Measurements from ENCODE around the gene SIGLEC6. TPM values are rescaled to one million over a fixed set of nuclear protein-coding genes. Genes with fewer than 3 reads are reported as not detected.

SIGLEC6 gene
- total RNA-seq, 4 donors from 2014 or later: 0.47 to 3.4 TPM; not detected in 2

GRCh38 chr19:51513968-51514367, 17.5 kb downstream of the SIGLEC6 start:
- TF ChIP-seq POLR2A (IDR thresholded peaks at IDR 0.05): no peak
- TF ChIP-seq, protein P1, sequence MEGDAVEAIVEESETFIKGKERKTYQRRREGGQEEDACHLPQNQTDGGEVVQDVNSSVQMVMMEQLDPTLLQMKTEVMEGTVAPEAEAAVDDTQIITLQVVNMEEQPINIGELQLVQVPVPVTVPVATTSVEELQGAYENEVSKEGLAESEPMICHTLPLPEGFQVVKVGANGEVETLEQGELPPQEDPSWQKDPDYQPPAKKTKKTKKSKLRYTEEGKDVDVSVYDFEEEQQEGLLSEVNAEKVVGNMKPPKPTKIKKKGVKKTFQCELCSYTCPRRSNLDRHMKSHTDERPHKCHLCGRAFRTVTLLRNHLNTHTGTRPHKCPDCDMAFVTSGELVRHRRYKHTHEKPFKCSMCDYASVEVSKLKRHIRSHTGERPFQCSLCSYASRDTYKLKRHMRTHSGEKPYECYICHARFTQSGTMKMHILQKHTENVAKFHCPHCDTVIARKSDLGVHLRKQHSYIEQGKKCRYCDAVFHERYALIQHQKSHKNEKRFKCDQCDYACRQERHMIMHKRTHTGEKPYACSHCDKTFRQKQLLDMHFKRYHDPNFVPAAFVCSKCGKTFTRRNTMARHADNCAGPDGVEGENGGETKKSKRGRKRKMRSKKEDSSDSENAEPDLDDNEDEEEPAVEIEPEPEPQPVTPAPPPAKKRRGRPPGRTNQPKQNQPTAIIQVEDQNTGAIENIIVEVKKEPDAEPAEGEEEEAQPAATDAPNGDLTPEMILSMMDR (IDR thresholded peaks at IDR 0.05): no peak

DNA sequence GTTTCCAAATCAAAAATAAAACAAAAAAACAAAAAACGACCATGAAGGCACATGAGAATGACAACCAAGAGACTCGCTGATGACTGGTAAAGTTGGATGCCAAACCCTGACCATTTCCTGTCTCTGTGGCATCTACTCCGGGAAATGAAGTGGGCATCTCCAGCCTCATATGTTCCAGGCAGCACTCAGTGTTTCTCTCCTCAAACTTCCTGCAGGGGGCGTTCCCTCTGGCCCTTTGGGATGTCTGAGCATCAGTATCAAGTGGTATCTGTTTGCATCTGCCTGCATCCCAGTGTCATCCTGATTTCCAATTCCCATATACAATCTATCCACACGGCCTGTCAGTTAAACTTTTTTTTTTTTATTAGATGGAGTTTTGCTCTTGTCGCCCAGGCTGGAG, 20.1 kb downstream of the SIGLEC6 start:
- WGBS, 2 donors: 14 to 15% methylated on average over 6 of the region's 6 CpGs
- intact Hi-C loops (cut with DNase I; ENCODE audit: low total_unique reads): no loop called here
- no peak for TF ChIP-seq POLR2A (IDR thresholded peaks at IDR 0.05)
- TF ChIP-seq, protein P1 (IDR thresholded peaks at IDR 0.05): no peak
- no peak overlapping the region for H3K4me3 ChIP-seq (ENCODE audit: low read depth, poor library complexity, severe bottlenecking)
- no peak for DNase-seq (ENCODE audit: low spot score in 2 of 2)

More at GRCh38 chr19:51513968-51514367, 17.5 kb downstream of the SIGLEC6 start:
- intact Hi-C loops (cut with DNase I; ENCODE audit: low total_unique reads): no loop called here
- DNase-seq (ENCODE audit: low spot score in 2 of 2): no peak
- no peak overlapping the region for H3K4me3 ChIP-seq (ENCODE audit: low read depth, poor library complexity, severe bottlenecking)
- WGBS, 2 donors: 30 to 33% methylated on average over 2 of the region's 2 CpGs

- no peak for TF ChIP-seq POLR2A (IDR thresholded peaks at IDR 0.05)
- TF ChIP-seq, protein P1 (IDR thresholded peaks at IDR 0.05): no peak
- DNase-seq (ENCODE audit: low spot score in 2 of 2): no peak
- H3K4me3 ChIP-seq (ENCODE audit: low read depth, poor library complexity, severe bottlenecking): no peak overlapping the region
- intact Hi-C loops (cut with DNase I; ENCODE audit: low total_unique reads): no loop called here
- WGBS, 2 donors: 49 to 50% methylated on average over 7 of the region's 7 CpGs
Measured at GRCh38 chr19:51509823-51510660, 21.4 kb downstream of the SIGLEC6 start.

DNA sequence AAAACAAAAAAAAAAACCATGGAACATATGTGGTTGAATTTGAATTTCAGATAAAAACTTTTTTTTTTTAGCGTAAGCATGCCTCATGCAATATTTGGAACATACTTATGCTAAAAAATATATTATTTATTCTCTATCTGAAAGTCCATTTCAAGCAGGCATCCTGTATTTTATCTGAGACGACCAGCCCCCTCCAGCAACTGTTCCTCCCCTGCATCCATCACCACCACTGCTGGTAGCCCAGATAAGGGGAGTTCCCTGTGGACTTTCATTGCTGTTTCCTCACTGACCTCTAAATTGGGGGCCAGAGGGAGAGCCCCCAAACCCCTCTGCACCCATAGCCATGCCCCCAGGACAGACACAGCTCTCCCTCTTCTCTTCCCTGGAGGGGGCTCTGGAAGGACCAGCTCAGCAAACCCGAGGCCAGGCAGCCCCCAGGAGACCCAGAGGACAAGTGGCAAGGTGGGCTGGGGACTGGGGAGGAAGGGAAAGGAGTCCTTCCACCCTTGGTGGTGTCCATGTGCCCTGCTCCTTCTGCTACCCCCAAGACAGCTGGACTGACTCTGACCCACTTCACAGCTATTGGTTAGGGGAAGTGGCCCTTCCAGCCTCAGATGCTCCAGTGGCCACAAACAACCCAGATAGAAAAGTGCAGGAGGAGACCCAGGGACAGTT, 23.3 kb downstream of the SIGLEC6 start:
- 54 to 55% methylated on average over 3 of the region's 3 CpGs for WGBS, 2 donors
- intact Hi-C loops (cut with DNase I; ENCODE audit: low total_unique reads): no loop called here
- TF ChIP-seq POLR2A (IDR thresholded peaks at IDR 0.05): no peak
- TF ChIP-seq, protein P1 (IDR thresholded peaks at IDR 0.05): no peak
- DNase-seq (ENCODE audit: low spot score in 2 of 2): no peak
- no peak overlapping the region for H3K4me3 ChIP-seq (ENCODE audit: low read depth, poor library complexity, severe bottlenecking)

- intact Hi-C loops (cut with DNase I; ENCODE audit: low total_unique reads): no loop called here
- no peak overlapping the region for H3K4me3 ChIP-seq (ENCODE audit: low read depth, poor library complexity, severe bottlenecking)
- DNase-seq (ENCODE audit: low spot score in 2 of 2): no peak
- 57 to 66% methylated on average over 6 of the region's 6 CpGs for WGBS, 2 donors
- TF ChIP-seq, protein P1 (IDR thresholded peaks at IDR 0.05): no peak
- no peak for TF ChIP-seq POLR2A (IDR thresholded peaks at IDR 0.05)
Measured at GRCh38 chr19:51507640-51508058, 23.8 kb downstream of the SIGLEC6 start.

Measured in lower leg skin (tissue), 4 donors.